ENCODE data around the gene GIGYF1. TPM values are rescaled to one million over a fixed set of nuclear protein-coding genes. Genes with fewer than 3 reads are reported as not detected.

Gene GIGYF1
- total and polyA plus RNA-seq, 2 of the 8 experiments (the other 6 are each of a cell fraction or from before 2014, with no cell fraction given): 24.1 to 99.3 TPM

- H2BK12ac ChIP-seq (ENCODE audit: low read depth, low read length): no peak overlapping the region
- H3K4ac ChIP-seq (replicated peaks; ENCODE audit: insufficient read length, low read depth, low read length): no peak overlapping the region
- peaks cover 0 to 5% (median 0%) of the 10 kb centered on the region in 4 experiments; a peak in 2 of 7 replicates for H3K4me1 ChIP-seq (replicated peaks in 1 of 4; ENCODE audit: control insufficient read depth in 3 of 4, insufficient read depth in 4 of 4, low read length in 3 of 4)
- no peaks in the 10 kb centered on the region for H3K9me3 ChIP-seq (ENCODE audit: insufficient read depth in 2 of 2, low read depth in 1 of 2, low read length in 1 of 2)
- ChIA-PET CTCF (ENCODE audit: partially characterized antibody) (interaction anchor here (1.1 to 7.3 kb wide), 8 partner anchors 8 to 134 kb away, joined by 4 to 46 read pairs (median 5); partner anchors contain the start of gene MOSPD3), POLR2A (ENCODE audit: partially characterized antibody) (interaction anchor here (0.9 to 2.0 kb wide), 8 partner anchors 10 to 226 kb away, joined by 3 to 5 read pairs (median 4); partner anchors contain the start of gene MOSPD3)
- H3K36me3 ChIP-seq (ENCODE audit: control insufficient read depth in 2 of 4, insufficient read depth in 4 of 4, low read length in 3 of 4): no peaks in the 10 kb centered on the region
- H2AK5ac ChIP-seq (ENCODE audit: low read depth, low read length): peak overlapping the region; percentile 39; the same call in 1 of the 2 replicates
- no peak overlapping the region for H2BK15ac ChIP-seq (ENCODE audit: low read length)
- DNase-seq (ENCODE audit: low read depth in 1 of 2, low spot score in 2 of 2) (no peak), FAIRE-seq (no peak)
- no peak overlapping the region for H3K56ac ChIP-seq (replicated peaks; ENCODE audit: insufficient read length, low read depth, low read length)
- peaks cover 0 to 1% of the 10 kb centered on the region in 2 experiments for H4K20me1 ChIP-seq (replicated peaks in 1 of 2; ENCODE audit: control insufficient read depth in 1 of 2, insufficient read depth in 2 of 2, low read length in 2 of 2)
- H2BK5ac ChIP-seq (ENCODE audit: low read depth, low read length): no peak overlapping the region
- no peak overlapping the region for H3K23ac ChIP-seq (ENCODE audit: insufficient read length)
- no peak overlapping the region for H2BK120ac ChIP-seq (replicated peaks; ENCODE audit: low read depth, low read length)
- no peaks in the 10 kb centered on the region for H3K79me1 ChIP-seq (ENCODE audit: low read depth, low read length)
- no peak overlapping the region for H3K9ac ChIP-seq (replicated peaks in 1 of 4; ENCODE audit: extremely low read depth in 1 of 4, low read depth in 3 of 4, low read length in 3 of 4)
- peaks cover 10 to 35% (median 23%) of the 10 kb centered on the region in 4 experiments for H3K27me3 ChIP-seq (replicated peaks in 1 of 4; ENCODE audit: control insufficient read depth in 3 of 4, extremely low read depth in 1 of 4, insufficient read depth in 3 of 4, low read length in 3 of 4)
- H3K27ac ChIP-seq (ENCODE audit: low read depth, low read length): no peak overlapping the region
- peak overlapping the region; percentile 57 to 65; a peak in 2 of 4 replicates for H3K4me2 ChIP-seq (ENCODE audit: insufficient read depth in 1 of 2, low read depth in 2 of 2, low read length in 2 of 2)
- no peak overlapping the region for H4K91ac ChIP-seq (replicated peaks; ENCODE audit: insufficient read length, low read length)
- H4K5ac ChIP-seq (ENCODE audit: insufficient read length, low read depth, low read length): no peak overlapping the region
- peaks cover 5% of the 10 kb centered on the region for H3K23me2 ChIP-seq (ENCODE audit: low read depth, low read length)
- no peak overlapping the region for H4K8ac ChIP-seq (ENCODE audit: extremely low read depth, insufficient read depth, low read length)
- no peak for TF ChIP-seq BRCA1 (IDR thresholded peaks at IDR 0.05; ENCODE audit: low read depth, low read length)
- H2BK20ac ChIP-seq (ENCODE audit: low read length): no peak overlapping the region
- H3K18ac ChIP-seq (ENCODE audit: extremely low read depth, low read length): no peak overlapping the region
- no peak overlapping the region for H3K14ac ChIP-seq (ENCODE audit: insufficient read length)
- H2AFZ ChIP-seq (ENCODE audit: low read length): no peak overlapping the region
- 67% methylated on average over 23 of the region's 25 CpGs; no CpG with 5 or more reads in 1 of the 2 experiments for WGBS, 2 experiments (ENCODE audit: extremely low coverage in 1 of 2, insufficient coverage in 1 of 2, insufficient read length in 1 of 2, insufficient replicate concordance in 2 of 2, low coverage in 1 of 2, low lambda C conversion rate in 2 of 2, missing lambda C conversion rate in 1 of 2)
- H3K79me2 ChIP-seq (ENCODE audit: control insufficient read depth in 1 of 2, insufficient read depth in 2 of 2, low read length in 2 of 2): peaks cover 0 to under 1% of the 10 kb centered on the region in 2 experiments; a peak in 1 of 4 replicates
- peak overlapping the region in 1 of 4 experiments; percentile 45; a peak in 1 of 8 replicates for H3K4me3 ChIP-seq (ENCODE audit: extremely low read depth in 1 of 4, insufficient read depth in 2 of 4, low read depth in 3 of 4, low read length in 4 of 4)
Observed at GRCh38 chr7:100654908-100655831, 38.9 kb downstream of the GIGYF1 start.

All from H1 (cell line).